Measurements from ENCODE around the gene RFFL.

DNA sequence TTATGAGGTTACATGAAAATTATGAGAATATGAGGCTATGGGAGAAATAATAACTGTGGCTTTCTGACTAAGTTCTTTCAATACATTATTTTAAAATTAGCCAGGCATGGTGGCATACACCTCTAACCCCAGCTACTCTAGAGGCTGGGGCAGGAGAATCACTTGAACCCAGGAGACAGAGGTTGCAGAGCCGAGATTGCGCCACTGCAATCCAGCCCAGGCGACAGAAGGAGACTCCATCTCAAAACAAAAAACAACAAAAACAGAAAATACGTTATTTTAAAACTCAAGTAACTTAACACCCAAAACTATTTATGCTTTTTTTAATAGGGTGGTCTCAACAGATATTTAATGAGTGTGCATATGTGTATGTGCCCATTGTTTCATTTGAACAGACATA lies 2.4 kb upstream of the RFFL start:
- TF ChIP-seq, protein P1, sequence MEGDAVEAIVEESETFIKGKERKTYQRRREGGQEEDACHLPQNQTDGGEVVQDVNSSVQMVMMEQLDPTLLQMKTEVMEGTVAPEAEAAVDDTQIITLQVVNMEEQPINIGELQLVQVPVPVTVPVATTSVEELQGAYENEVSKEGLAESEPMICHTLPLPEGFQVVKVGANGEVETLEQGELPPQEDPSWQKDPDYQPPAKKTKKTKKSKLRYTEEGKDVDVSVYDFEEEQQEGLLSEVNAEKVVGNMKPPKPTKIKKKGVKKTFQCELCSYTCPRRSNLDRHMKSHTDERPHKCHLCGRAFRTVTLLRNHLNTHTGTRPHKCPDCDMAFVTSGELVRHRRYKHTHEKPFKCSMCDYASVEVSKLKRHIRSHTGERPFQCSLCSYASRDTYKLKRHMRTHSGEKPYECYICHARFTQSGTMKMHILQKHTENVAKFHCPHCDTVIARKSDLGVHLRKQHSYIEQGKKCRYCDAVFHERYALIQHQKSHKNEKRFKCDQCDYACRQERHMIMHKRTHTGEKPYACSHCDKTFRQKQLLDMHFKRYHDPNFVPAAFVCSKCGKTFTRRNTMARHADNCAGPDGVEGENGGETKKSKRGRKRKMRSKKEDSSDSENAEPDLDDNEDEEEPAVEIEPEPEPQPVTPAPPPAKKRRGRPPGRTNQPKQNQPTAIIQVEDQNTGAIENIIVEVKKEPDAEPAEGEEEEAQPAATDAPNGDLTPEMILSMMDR (IDR thresholded peaks at IDR 0.05): no peak
- no peak for TF ChIP-seq POLR2A (IDR thresholded peaks at IDR 0.05)
